Measurements from ENCODE around the gene RAD21L1. TPM values are rescaled to one million over a fixed set of nuclear protein-coding genes. Genes with fewer than 3 reads are reported as not detected.

The RAD21L1 gene
- total RNA-seq, 4 donors from 2014 or later, result not detected

- TF ChIP-seq, protein P1, sequence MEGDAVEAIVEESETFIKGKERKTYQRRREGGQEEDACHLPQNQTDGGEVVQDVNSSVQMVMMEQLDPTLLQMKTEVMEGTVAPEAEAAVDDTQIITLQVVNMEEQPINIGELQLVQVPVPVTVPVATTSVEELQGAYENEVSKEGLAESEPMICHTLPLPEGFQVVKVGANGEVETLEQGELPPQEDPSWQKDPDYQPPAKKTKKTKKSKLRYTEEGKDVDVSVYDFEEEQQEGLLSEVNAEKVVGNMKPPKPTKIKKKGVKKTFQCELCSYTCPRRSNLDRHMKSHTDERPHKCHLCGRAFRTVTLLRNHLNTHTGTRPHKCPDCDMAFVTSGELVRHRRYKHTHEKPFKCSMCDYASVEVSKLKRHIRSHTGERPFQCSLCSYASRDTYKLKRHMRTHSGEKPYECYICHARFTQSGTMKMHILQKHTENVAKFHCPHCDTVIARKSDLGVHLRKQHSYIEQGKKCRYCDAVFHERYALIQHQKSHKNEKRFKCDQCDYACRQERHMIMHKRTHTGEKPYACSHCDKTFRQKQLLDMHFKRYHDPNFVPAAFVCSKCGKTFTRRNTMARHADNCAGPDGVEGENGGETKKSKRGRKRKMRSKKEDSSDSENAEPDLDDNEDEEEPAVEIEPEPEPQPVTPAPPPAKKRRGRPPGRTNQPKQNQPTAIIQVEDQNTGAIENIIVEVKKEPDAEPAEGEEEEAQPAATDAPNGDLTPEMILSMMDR (IDR thresholded peaks at IDR 0.05), result no peak
- DNase-seq (ENCODE audit: low spot score), result no peak
- no peak for ATAC-seq (ENCODE audit: low FRiP score)
Measured at GRCh38 chr20:1205802-1206201, 20.0 kb upstream of the RAD21L1 start.

GRCh38 chr20:1206366-1207148 lies 19.3 kb upstream of the RAD21L1 start:
- no peak for DNase-seq (ENCODE audit: low spot score)
- TF ChIP-seq, protein P1 (IDR thresholded peaks at IDR 0.05), result no peak
- no peak for ATAC-seq (ENCODE audit: low FRiP score)

DNA sequence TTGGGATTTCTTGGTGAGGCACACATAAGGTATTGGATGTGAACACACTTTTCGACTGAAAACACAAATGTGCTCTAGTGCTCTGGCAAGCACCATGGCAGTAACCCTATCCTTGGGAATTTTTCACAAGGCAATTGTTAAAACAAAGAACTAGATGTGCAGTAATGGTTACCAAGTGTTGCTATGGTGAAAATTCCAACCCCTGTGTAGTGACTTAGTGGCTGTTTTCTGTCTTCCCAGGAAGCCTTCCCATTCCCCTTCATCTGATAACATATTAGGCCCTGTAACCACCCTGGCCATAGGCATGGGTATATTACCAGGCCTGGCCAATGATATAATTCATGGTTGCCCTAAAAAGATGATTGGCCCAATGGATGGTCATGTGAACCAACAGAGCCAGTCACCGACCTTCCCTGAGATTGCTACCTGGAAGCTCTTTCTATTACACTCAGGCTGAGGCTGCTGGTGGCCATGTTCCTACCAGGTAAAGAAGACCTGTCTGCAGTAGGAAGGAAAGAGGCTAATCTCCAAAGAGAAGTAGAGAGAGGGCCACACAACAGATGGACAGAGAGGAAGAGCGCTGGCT lies 18.5 kb upstream of the RAD21L1 start:
- no peak for DNase-seq (ENCODE audit: low spot score)
- TF ChIP-seq, protein P1 (IDR thresholded peaks at IDR 0.05), result no peak
- no peak for ATAC-seq (ENCODE audit: low FRiP score)

GRCh38 chr20:1209447-1210387 lies 16.1 kb upstream of the RAD21L1 start:
- no peak for DNase-seq (ENCODE audit: low spot score)
- ATAC-seq (ENCODE audit: low FRiP score), result no peak
- TF ChIP-seq, protein P1 (IDR thresholded peaks at IDR 0.05), result no peak

- no peak for ATAC-seq (ENCODE audit: low FRiP score)
- TF ChIP-seq, protein P1 (IDR thresholded peaks at IDR 0.05), result no peak
- no peak for DNase-seq (ENCODE audit: low spot score)
Measured at GRCh38 chr20:1210501-1210900, 15.3 kb upstream of the RAD21L1 start.

DNA sequence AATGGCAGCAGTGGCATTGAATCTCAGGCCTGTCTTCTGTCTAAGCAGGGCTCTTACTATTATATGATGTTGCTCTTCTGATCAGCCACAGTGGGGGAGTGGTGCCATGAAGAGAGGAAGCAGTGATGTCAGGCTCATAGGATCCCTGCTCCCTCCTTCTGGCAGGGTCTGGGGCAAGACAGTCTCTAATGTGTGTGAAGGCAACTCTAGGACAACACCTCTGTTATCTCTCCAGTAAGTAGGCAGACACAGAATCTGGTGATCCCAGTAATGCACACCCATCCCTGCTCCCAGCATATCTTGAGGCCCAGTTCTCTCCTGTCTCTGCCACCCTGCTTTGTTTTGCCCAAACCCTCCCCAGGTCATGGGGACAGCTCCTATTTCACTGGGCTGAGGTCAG lies 13.8 kb upstream of the RAD21L1 start:
- ATAC-seq (ENCODE audit: low FRiP score), result no peak
- TF ChIP-seq, protein P1 (IDR thresholded peaks at IDR 0.05), result no peak
- DNase-seq (ENCODE audit: low spot score), result no peak

Data from omental fat pad (tissue), 4 donors.